SIG-M5 treated with dmso at 0.1 percent for 504 hours (cell line): ENCODE data around the gene SASH1.

Source experiments
- DNase-seq: peaks from one replicate; lab custom pipeline; 2025; ENCODE audit not compliant: unreplicated experiment; lab: John Stamatoyannopoulos, UW

Gene SASH1

DNA sequence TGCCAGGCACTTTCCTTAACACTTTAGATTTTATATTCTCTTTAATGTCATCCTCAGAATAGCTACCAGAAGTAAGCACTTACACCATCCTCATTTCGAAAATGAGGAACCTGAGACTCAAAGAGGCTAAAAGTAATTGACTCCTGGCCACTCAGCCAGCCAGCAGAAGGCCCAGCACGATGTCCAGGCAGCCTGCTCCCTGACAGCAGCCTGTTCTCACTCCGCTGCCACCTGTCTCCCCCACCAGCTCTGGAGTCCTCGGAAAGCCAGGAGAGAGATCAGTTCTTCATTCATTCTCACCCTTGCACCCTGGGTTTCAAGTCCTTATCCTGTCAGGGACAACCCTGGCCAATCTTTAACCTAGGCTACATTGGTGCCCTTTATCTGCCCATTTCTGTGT lies 174.0 kb downstream of the SASH1 start:
- DNase-seq, result no peak

DNA sequence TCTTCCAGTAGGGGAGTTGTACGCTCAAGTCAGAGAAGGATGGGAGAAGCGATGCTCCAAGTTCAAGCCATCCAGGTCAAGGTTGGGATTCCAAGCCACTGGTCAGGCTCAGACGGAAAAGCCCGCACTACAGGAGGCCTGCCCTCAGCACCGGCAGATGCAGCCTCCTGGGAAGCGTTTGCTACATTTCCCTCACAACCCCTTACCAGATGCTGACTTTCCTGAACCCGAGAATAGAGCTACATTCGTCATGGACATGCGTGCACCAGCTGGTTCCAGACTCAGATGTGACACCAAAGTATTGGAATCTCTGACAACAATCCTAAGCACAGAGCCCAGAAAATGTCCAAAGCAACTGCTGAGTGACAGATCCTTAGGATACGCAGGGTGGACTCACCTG lies 174.8 kb downstream of the SASH1 start:
- no peak for DNase-seq

DNA sequence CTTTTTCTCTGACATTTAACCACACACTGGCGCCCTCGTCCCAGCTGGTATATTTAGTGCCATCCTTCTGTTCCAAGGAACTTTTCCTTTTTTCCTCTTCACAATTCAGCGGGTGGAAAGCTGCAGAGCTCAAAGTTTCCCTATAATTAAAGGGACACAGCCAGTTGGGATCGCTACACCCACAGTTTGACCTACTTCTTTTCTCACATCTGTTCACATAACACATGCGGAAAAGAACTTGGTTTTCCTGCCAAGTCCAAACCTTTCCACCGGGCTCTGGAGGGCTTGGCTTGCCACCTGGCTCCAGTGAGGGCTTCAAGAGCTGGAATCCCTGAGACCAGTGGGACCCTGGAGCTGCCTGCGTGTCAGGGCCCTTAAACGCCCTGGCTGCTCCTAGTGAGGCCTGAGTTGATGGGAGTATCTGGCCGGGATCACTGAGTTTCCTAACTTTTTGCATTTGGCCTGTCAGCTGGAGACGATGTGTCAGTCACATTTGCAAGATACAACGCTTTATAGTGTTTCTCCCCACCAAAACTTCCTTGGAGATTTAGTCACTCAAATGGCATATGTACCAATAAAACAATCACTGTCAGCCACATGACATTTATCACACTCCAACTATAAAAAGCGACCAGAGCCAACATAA lies 176.0 kb downstream of the SASH1 start:
- no peak for DNase-seq

DNA sequence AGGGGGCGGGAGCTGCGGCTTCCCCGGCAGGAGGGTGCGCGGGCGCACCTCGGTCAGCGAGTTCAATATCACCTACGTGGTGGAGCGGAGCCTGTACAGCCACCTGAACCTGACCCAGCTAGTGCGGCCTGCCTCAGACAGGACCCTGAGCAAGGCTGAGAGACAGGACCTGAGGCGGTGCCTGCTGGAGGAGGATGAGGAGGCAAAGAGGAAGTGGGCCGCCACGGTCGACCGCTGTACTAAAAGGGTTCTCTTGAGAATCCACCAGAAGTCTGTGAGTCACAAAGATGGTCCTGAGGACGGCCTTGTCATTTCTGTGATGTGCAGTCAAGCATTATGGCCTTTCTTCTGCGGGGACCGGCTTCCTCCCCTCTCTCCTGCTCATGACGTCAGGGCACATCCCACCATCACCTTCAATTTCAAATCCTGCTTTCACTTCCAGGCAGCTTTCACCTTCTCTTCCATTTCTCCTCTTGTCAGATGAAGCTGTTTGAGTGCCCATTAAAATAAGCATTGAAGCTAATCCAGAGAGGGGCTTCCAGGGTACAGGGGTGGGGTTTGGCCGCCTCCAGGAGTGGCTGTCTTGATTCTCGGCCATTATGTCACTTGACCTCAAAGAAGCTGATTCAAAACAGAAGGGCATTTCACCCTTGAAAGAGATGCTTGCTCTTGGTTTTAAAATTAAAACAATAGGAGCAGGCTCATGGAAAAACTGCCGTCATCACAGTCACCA lies 177.6 kb downstream of the SASH1 start:
- no peak for DNase-seq

DNA sequence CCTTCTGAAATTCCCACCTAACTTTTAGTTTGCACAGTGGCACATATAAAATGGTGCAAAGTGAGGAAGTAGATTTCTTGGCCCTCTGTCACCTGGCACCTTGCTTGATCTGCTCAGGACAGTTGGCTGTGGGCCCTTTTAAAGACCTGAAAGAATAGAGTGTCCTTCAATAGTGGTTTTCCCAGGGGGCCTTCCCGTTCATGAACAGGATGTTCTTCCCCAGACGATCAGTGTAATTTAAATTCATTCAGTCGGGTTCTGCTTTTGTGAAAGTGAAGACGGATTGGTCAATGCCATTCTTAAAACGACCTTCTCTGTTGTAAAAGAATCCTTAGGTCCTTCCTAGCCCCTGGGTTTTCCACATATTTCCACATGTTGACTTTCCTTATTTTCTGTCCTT lies 178.5 kb downstream of the SASH1 start:
- no peak for DNase-seq

DNA sequence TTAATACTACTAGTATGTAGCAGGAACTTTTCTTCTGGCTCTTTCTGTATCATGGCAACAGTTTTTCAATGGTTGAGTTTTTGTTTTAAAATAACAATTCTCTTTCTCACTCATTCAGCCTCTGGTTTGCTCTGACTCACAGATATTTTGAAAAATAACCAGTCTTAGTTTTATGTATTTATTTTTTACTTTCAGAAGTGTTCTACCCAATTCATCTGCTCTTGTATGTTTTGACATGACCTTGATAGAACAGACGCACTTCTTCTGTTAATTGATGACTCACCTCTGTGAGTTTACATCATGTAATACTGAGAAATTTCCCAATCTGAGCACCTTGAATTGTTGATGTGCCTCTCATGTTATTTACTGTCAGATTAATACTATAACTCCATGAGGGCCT lies 178.9 kb downstream of the SASH1 start:
- DNase-seq, result no peak

DNA sequence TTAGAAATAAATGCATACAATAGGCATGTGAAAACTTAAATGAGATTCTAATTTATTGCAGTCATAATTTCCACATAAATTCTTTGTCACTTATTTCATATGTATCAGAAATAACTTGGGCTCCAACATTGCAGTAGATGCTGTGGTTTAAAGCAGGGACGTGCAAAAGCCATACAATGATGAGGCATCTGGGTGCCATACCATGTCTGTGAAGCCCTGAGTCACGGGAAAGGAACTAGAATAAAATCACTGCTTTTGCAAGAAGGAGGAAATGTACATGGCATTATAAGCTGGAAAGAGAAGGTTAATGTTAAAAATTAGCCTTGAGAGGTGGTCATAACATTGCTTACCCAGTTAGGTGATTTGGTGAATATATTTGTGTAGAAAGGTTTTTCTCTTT lies 180.4 kb downstream of the SASH1 start:
- no peak for DNase-seq

DNA sequence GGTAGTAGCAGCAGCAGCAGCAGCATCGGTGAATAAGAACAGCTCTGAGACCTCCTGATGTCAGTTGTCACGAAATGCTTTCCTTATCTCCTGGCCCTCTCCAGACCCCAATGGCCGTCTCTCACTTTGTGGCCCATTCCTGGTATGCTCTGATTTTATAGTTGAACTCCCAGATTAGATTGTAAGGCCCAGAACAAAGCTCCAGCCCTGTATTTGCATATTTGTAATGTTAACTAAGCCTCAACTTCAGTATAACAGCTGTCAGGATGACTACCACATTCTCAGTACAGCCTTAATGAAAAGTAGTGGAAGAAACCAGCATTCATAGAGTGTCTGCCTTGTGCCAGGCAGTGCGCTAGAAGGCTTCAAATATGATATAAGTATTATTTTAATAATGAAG lies 180.9 kb downstream of the SASH1 start:
- DNase-seq, result no peak

DNA sequence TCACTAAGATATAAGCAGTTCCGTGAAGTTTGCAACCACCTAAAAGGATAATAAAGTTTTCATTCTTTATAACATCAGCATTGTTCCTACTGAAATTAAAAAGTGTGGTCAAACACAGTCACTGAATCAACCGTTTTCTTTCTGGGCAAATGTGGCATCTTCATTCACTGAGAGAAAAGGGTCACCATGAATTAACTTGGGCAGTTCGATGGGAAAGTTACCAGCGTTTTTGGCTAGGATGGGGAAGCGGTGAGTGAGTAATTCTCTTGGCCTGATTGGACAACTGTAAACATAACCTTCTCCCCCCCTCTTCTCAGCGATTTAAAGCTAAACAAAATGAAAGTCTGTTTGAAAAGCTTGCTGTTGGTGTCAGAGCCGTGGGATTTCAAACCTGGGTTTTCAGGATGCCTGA lies 181.8 kb downstream of the SASH1 start:
- no peak for DNase-seq

DNA sequence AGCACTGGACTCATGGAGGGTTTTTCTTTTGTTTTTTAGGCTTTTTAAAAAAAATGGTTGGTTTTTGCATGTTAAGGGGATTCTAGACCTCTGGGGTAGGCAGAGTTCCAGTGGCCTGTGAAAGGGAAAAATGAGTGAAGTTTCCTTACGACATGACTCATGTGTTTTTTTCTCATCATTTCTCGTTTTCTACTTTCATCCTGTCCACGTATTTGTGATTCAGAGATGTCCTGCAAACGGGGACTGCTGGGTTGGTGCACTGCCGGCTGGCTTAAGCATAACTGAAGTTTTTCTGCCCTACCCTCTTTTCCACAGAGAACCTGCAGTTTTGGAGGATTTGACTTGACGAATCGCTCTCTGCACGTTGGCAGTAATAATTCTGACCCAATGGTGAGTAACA lies 182.3 kb downstream of the SASH1 start:
- DNase-seq, result no peak

DNA sequence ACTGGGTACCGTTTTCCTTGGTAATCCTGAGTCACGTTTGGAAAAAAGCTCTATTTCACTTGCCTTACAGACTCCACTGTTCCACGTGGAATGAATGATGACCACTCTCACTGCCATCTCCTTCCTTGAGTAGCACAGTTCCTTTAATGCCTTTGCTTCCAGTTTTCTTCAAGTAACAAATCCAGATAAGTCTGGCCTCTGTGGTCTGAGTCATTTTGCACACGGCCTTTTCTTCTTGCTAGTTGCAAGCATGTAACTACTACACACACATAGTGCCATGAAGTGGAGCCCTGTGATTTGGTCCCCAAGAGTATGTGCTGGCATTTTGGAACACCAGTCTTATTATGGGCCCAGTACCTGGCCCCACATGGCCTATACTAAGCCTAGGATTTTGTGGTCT lies 182.8 kb downstream of the SASH1 start:
- no peak for DNase-seq

DNA sequence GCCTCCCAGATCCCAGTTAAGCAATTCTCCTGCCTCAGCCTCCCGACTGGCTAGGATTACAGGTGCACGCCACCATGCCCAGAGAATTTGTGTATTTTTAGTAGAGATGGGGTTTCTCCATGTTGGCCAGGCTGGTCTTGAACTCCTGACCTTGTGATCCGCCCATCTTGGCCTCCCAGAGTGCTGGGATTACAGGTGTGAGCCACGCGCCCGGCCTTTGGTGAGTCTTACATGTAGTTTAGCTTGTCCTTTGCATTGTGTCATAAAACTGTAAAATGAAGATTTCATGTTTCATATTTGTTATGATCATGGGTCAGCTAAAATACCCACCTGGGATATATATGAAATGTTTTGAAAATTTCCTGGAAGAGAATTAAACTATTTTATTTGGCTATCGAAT lies 183.5 kb downstream of the SASH1 start:
- no peak for DNase-seq

DNA sequence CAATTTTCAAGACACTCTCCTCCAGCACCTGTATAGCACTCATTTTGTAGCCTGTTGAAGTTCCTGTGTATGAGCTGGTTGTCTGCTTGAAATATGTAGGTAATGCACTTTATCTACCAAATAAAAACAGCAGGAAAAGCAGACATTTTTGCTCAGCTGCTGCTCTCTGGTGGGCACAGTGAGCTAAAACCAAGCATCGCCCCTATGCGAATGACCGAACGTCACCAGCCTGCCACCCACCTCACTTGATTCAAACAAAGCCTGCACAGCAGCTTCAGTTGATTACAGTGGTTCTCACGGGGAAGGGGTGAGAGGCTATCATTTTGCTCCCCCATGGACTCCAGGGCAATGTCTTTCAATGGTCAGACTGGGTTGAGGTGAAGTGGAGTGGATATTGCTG lies 185.7 kb downstream of the SASH1 start:
- no peak for DNase-seq

DNA sequence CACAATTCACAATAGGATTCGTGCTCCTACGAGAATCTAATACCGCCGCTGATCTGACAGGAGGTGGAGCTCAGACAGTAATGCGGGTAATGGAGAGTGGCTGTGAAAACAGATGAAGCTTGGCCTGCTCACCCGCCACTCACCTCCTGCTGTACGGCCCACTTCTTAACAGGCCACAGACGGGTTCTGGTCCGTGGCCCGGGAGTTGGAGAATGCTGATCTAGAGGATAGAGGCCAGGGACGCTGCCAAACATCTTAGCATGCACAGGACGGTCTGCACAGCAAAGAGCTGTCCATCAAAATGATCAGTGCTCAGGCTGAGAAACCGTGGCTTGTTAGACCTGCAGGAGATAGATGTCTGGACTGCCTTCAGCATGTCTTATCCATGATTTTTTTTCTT lies 186.4 kb downstream of the SASH1 start:
- no peak for DNase-seq

DNA sequence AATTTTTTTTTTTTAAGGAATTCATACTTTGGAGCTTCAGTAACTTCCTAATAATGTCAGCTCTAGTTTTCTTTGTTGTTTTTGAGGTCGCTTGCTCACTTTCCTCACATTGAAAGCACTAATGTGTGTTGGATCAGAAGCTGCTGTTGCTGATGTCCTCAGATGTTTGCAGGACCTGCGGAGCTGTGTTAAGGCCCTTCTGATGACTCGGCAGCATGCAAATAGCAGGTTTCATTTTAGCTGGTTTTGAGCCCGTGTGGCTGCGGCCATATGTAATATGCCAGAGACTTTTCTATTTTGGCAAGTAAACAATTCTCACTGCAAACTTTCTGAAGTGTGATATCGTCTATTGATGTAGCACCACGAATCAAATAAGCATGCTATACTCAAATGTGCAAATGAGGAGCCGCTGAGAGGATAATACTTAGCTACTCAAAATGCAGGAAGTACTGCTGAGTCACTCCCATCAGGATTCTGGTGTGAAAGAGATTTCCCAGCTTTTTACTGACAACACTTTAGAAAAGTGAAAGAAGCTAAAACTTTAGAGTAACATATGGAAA lies 187.8 kb downstream of the SASH1 start:
- no peak for DNase-seq

DNA sequence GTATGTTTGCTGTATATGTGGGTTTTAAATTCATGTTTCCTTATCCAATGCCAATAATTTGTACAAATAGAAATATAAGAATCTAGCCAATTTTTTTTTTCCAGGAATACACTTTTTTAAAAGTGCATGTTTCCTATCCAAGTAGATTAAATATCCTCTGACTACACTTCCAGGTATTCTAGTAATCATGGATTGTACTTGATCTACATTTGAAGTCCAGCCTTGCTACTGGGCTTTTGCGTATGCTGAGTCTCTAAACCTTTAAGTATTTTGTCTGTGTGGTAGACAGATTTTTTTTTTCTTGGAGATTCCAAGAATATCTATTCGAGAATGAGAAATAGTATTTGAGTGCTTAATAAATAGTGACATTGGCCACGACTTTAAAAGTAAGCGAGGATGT lies 188.3 kb downstream of the SASH1 start:
- no peak for DNase-seq

DNA sequence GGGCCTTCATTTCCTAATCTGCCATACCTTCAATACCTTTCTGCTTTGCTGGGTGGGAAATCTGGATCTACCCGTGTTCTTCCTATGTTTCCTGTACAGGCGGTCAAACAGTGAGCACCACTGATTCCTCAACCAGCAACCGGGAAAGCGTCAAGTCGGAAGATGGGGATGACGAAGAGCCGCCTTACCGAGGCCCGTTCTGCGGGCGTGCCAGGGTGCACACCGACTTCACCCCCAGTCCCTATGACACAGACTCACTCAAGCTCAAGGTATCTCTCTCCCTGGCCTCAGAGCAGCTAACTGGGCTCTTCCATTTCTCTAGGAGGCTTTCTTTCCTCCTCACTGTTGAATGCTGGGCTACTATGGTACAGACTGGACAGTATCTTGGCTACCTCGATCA lies 190.1 kb downstream of the SASH1 start:
- no peak for DNase-seq

DNA sequence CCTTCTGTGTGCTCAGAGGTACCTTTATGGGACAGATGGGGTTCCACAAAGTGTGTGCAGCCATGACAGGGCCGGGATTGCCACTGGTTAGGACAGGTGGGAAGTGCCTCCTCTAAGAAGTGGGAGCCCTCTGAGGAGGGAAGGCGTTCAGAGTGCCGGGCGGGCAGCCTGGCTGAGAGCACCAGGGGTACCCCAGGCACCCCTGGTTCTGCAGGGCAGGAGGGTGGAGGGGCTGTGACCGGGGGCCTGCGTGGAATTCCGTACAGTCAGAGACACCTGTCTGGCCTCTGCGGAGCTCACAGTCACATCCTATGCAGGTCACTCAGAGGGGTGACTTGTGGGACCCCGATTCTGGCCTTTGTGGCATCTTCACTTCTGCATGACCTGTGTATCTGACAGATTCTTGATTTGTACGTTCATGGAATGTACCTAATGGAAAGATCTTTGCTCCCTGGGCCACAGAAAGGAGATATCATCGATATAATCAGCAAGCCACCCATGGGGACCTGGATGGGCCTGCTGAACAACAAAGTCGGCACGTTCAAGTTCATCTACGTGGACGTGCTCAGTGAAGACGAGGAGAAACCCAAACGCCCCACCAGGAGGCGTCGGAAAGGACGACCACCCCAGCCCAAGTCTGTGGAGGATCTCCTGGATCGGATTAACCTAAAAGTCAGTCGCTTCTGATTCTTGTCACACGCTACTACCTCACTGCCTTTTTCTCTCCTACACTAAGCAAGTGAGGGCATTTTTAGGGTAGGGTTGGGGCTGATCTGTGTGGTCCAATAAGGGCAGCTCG lies 190.9 kb downstream of the SASH1 start:
- DNase-seq, result no peak

DNA sequence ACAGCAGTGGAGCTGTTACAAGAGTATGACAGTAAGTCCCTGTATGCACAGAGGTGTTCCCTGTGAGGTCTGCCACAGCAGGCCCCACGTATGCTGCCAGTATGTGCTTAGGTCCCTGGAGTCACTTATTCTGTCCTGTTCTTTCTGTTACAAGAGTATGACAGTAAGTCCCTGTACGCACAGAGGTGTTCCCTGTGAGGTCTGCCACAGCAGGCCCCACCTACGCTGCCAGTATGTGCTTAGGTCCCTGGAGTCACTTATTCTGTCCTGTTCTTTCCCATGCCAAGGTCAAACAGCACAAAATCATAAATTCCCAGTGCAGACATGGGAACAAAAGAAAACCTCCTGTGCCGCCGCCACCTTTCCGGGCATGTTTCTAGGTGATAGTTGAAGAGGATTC lies 192.2 kb downstream of the SASH1 start:
- no peak for DNase-seq

DNA sequence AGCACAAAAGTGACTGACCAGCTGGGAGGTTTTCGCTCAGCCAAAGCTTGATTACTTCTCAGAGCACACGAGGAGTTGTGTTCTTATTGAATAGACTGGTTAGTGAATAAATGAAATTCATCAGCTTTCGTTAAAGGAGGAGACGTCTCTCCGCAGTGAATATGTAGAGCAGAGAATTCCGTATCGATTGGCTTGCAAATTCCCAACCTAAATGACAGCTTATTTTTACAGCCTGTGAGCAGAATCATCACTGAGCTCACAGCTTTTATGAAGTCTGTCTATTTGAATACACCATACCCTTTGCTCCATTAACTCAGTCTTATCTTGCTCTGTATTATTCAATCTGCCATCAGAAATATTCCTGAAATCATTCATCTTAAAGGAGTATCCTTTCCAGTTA lies 192.7 kb downstream of the SASH1 start:
- no peak for DNase-seq

DNA sequence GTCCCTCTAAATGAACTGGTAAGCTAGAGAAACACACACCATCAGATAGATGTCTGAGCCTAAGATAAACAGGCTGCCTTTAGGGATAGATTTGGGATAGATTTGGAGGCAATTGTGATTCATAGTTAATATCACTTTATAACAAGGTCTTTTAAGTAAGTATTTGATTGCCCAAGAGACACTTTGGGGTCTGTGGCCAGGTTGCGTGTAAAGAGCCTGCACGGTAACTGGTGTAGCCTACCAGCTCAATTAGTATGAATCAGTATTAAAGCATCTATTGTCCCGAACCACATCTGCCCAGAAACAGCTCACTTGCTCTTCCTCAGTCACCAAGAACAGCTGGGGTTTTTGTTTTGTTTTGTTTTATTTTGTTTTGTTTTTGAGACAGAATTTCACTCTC lies 193.3 kb downstream of the SASH1 start:
- DNase-seq, result no peak
